Mucosa of stomach (tissue), 1 donor: ENCODE measurements around the gene TKT.

ENCODE experiments used
- H3K27me3 ChIP-seq: one replicate; pipeline ENCODE4 v1.7.0; 2013; ENCODE audit warnings: mild to moderate bottlenecking, low read length; ENCODE audit not compliant: control insufficient read depth, insufficient read depth
- H3K36me3 ChIP-seq: one replicate; pipeline ENCODE4 v1.7.0; 2013; ENCODE audit warnings: low read length; ENCODE audit not compliant: control insufficient read depth, insufficient read depth
- H3K4me1 ChIP-seq: one replicate; pipeline ENCODE4 v1.7.0; 2013; ENCODE audit warnings: mild to moderate bottlenecking, low read length; ENCODE audit not compliant: control insufficient read depth, insufficient read depth
- H3K4me3 ChIP-seq: one replicate; pipeline ENCODE4 v1.7.0; 2013; ENCODE audit warnings: low read length
- H3K9ac ChIP-seq: one replicate; pipeline ENCODE4 v1.7.0; 2013; ENCODE audit warnings: mild to moderate bottlenecking, low read length, moderate library complexity
- H3K9me3 ChIP-seq: one replicate; pipeline ENCODE4 v1.7.0; 2013; ENCODE audit warnings: mild to moderate bottlenecking, low read length, moderate library complexity; ENCODE audit not compliant: control insufficient read depth
- donor health status: Pancreatic carcinoma.

TKT gene

DNA sequence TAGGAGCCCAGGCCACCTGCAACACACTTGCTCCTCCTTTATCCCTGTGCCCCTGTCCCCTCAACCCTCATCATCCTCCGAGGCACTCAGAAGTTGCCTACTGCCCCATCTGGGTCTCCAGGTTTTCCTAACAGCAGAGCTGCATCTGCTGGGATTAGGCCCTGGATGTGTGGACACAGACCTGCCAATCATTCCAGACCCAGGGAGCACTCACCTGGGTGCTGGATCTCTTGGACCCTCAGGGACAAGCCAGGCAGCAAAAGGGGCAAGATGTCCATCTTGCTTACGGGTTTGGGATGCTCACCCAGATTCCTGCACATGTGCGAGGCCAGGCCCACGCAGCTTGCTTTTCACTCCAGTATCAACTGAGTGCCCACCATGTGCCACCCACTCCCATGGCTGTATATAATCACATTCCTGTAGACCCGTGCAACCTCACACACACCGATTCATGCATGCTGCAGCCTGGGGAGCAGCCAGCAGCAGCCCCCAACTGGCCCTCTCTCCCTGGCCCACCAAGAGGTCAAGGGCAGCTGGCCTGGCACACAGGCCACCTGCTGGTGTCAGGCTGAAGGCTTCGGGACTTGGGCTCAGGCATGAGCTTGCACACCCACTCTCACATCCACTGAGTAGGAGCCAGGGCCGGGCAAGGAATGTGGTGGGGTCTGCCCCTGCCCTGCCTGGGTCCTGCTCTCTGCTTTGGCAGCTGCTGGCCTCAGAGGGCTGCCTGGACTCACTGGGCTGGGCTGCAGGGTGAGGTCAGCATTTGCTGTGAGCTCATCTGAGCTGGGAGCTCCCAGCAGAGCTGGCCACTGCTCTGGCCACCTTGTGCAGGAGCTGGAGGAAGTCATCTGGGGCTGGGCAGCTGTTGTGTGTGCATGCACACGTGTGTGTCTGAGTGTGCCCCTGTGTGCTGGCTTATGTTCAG lies 79.9 kb downstream of the TKT start:
- H3K4me3 ChIP-seq, result no peak overlapping the region
- H3K27me3 ChIP-seq, result no peaks in the 10 kb centered on the region
- H3K9ac ChIP-seq, result no peak overlapping the region
- H3K9me3 ChIP-seq, result no peaks in the 10 kb centered on the region
- peaks cover 16% of the 10 kb centered on the region for H3K4me1 ChIP-seq
- peaks cover 28% of the 10 kb centered on the region for H3K36me3 ChIP-seq
